Bronchial epithelial cell (primary cell): ENCODE results near the gene CMIP. TPM values are rescaled to one million over a fixed set of nuclear protein-coding genes. Genes with fewer than 3 reads are reported as not detected.

Experiments used
- DNase-seq: peaks from one replicate; pipeline ENCODE4 v3.0.0-alpha.2; 2010; ENCODE audit warnings: low read depth
- FAIRE-seq: peaks from 2 replicates; lab custom pipeline; 2011; peaks lifted over from hg19 to GRCh38; lab: Jason Lieb, UNC
- H3K27me3 ChIP-seq: 2 replicates; pipeline ENCODE4 v1.5.1; 2011; ENCODE audit warnings: low read length; ENCODE audit not compliant: control insufficient read depth, insufficient read depth
- H3K36me3 ChIP-seq: 2 replicates; pipeline ENCODE4 v1.5.1; 2011; ENCODE audit warnings: low read length; ENCODE audit not compliant: control insufficient read depth, insufficient read depth
- H3K4me3 ChIP-seq: 2 replicates; pipeline ENCODE4 v1.5.1; 2011; ENCODE audit warnings: mild to moderate bottlenecking, low read depth, low read length, control low read depth
- CTCF ChIP-seq: IDR thresholded peaks from 2 replicates; pipeline ENCODE4 v1.5.1; 2011; ENCODE audit warnings: mild to moderate bottlenecking, moderate library complexity, low read length, control low read depth, inconsistent platforms; ENCODE audit not compliant: insufficient read depth, severe bottlenecking
- total RNA-seq: library from RNA; depleted of rRNA; stranded (reverse); fragments of >200 nt; gene quantifications from 2 replicates; pipeline ENCODE4 v1.2.1, GENCODE V29; 2014

CMIP gene
- total RNA-seq, 1 donor from 2014 or later, result 21.1 TPM

GRCh38 chr16:81517150-81517499 lies 72.5 kb downstream of the CMIP start:
- DNase-seq (no peak), FAIRE-seq (no peak)
- Histone ChIP-seq H3K36me3 (peaks cover 12% of the 10 kb centered on the region), H3K4me3 (no peak overlapping the region), H3K27me3 (no peaks in the 10 kb centered on the region)
- TF ChIP-seq CTCF, result no peak

GRCh38 chr16:81517629-81518438 lies 73.2 kb downstream of the CMIP start:
- FAIRE-seq (no peak), DNase-seq (no peak)
- Histone ChIP-seq H3K27me3 (no peaks in the 10 kb centered on the region), H3K36me3 (peaks cover 12% of the 10 kb centered on the region), H3K4me3 (no peak overlapping the region)
- TF ChIP-seq CTCF, result no peak

GRCh38 chr16:81518439-81518757 lies 73.8 kb downstream of the CMIP start:
- Histone ChIP-seq H3K4me3 (no peak overlapping the region), H3K27me3 (no peaks in the 10 kb centered on the region), H3K36me3 (peaks cover 12% of the 10 kb centered on the region)
- FAIRE-seq (no peak), DNase-seq (no peak)
- TF ChIP-seq CTCF, result no peak

GRCh38 chr16:81519301-81520150 lies 74.9 kb downstream of the CMIP start:
- no peak for TF ChIP-seq CTCF
- Histone ChIP-seq H3K4me3 (no peak overlapping the region), H3K36me3 (peaks cover 10% of the 10 kb centered on the region), H3K27me3 (no peaks in the 10 kb centered on the region)
- no peak for DNase-seq
- FAIRE-seq, result peak; percentile 43

- TF ChIP-seq CTCF, result no peak
- H3K27me3 ChIP-seq, result no peaks in the 10 kb centered on the region
- peaks cover 7% of the 10 kb centered on the region for H3K36me3 ChIP-seq
- H3K4me3 ChIP-seq, result no peak overlapping the region
- DNase-seq (no peak), FAIRE-seq (no peak)
Observed at GRCh38 chr16:81520151-81520470, 75.5 kb downstream of the CMIP start.
